Lower leg skin (tissue), 4 donors: Measurements from ENCODE around the gene SLC6A18. TPM values are rescaled to one million over a fixed set of nuclear protein-coding genes. Genes with fewer than 3 reads are reported as not detected.

Experiments
- DNase-seq, 2 donors: peaks; one replicate each; pipeline ENCODE4 v3.0.0-alpha.2; 2019; ENCODE audit warnings: low spot score in 2 of 2
- H3K4me3 ChIP-seq: fragments of 200-600 bp; sonication (generic); 2 replicates; pipeline ENCODE4 v1.5.1; 2017; ENCODE audit warnings: mild to moderate bottlenecking, low read depth; ENCODE audit not compliant: poor library complexity, severe bottlenecking
- CTCF ChIP-seq, 3 donors: fragments of 450-650 bp; IDR thresholded peaks; one replicate each; pipeline ENCODE4 v1.5.1; 2016; ENCODE audit warnings: antibody characterized with exemption in 3 of 3, mild to moderate bottlenecking in 3 of 3, moderate library complexity in 2 of 3
- POLR2A ChIP-seq, 2 donors: fragments of 450-650 bp; IDR thresholded peaks; one replicate each; pipeline ENCODE4 v1.6.1; 2016 to 2017; ENCODE audit warnings: antibody characterized with exemption in 2 of 2, mild to moderate bottlenecking in 1 of 2, moderate library complexity in 1 of 2
- WGBS, 2 donors: methylation state at CpG; one replicate each; pipeline ENCODE4 v1.1.5; 2018; 5-methylcytosine and 5-hydroxymethylcytosine counted together
- intact Hi-C: fragments of 100-400 bp; cut with DNase I; formaldehyde crosslinking; loops from one replicate; pipeline ENCODE4 v1.15.0; 2023; ENCODE audit warnings: low total_unique reads
- total RNA-seq, 4 donors: library from RNA; depleted of rRNA; stranded (reverse); fragments of >200 nt; gene quantifications; one replicate each; pipeline ENCODE4 v1.1.0, GENCODE V29; 2016

SLC6A18 gene
- total RNA-seq, 4 donors from 2014 or later: not detected

- no peak for DNase-seq
- 59 to 68% methylated on average over 16 of the region's 16 CpGs for WGBS, 2 donors
These were observed 29.9 kb downstream of the SLC6A18 start for GRCh38 chr5:1255081-1255561.

GRCh38 chr5:1256776-1257175 is 31.6 kb downstream of the SLC6A18 start:
- TF ChIP-seq POLR2A (IDR thresholded peaks at IDR 0.05) (no peak), CTCF (IDR thresholded peaks at IDR 0.05) (no peak)
- no peak for DNase-seq
- H3K4me3 ChIP-seq: no peak overlapping the region
- 80 to 84% methylated on average over 22 of the region's 23 CpGs for WGBS, 2 donors
- intact Hi-C loops: no loop called here

More at GRCh38 chr5:1255081-1255561, 29.9 kb downstream of the SLC6A18 start:
- TF ChIP-seq POLR2A (IDR thresholded peaks at IDR 0.05) (no peak), CTCF (IDR thresholded peaks at IDR 0.05) (no peak)
- intact Hi-C loops: no loop called here
- no peak overlapping the region for H3K4me3 ChIP-seq

- TF ChIP-seq POLR2A (IDR thresholded peaks at IDR 0.05) (no peak), CTCF (IDR thresholded peaks at IDR 0.05) (no peak)
- DNase-seq: no peak
- 85 to 86% methylated on average over 17 of the region's 17 CpGs for WGBS, 2 donors
- H3K4me3 ChIP-seq: no peak overlapping the region
- intact Hi-C loops: no loop called here
These were observed 32.2 kb downstream of the SLC6A18 start for GRCh38 chr5:1257363-1257762.

GRCh38 chr5:1257841-1258240 is 32.7 kb downstream of the SLC6A18 start:
- no peak for DNase-seq
- H3K4me3 ChIP-seq: no peak overlapping the region
- 86 to 92% methylated on average over 9 to 13 of the region's 13 CpGs for WGBS, 2 donors
- intact Hi-C loops: no loop called here
- TF ChIP-seq POLR2A (IDR thresholded peaks at IDR 0.05) (no peak), CTCF (IDR thresholded peaks at IDR 0.05) (no peak)

- TF ChIP-seq POLR2A (IDR thresholded peaks at IDR 0.05) (no peak), CTCF (IDR thresholded peaks at IDR 0.05) (no peak)
- H3K4me3 ChIP-seq: no peak overlapping the region
- 92 to 95% methylated on average over 23 of the region's 23 CpGs for WGBS, 2 donors
- DNase-seq: no peak
- intact Hi-C loops: no loop called here
These were observed 34.8 kb downstream of the SLC6A18 start for GRCh38 chr5:1259806-1260480.

GRCh38 chr5:1261643-1262042 is 36.5 kb downstream of the SLC6A18 start:
- no peak for DNase-seq
- TF ChIP-seq POLR2A (IDR thresholded peaks at IDR 0.05) (no peak), CTCF (IDR thresholded peaks at IDR 0.05) (no peak)
- intact Hi-C loops: no loop called here
- 87 to 90% methylated on average over 10 of the region's 10 CpGs for WGBS, 2 donors
- H3K4me3 ChIP-seq: no peak overlapping the region
